ENCODE measurements around the gene PREX1.
"Not testable (repeated sequence)": the region's sequence is repeated elsewhere in the genome, so short reads cannot be mapped to it uniquely, and the experiment has no call there.

PREX1 gene

GRCh38 chr20:48812600-48813445 lies 15.0 kb downstream of the PREX1 start:
- no peak for FAIRE-seq

- not testable (repeated sequence) for FAIRE-seq
Measured at GRCh38 chr20:48812114-48812513, 15.7 kb downstream of the PREX1 start.

- no peak for FAIRE-seq
Measured at GRCh38 chr20:48809673-48810072, 18.1 kb downstream of the PREX1 start.

GRCh38 chr20:48808382-48809034 lies 19.3 kb downstream of the PREX1 start:
- FAIRE-seq: no peak

GRCh38 chr20:48807586-48808381 lies 20.0 kb downstream of the PREX1 start:
- FAIRE-seq: no peak

GRCh38 chr20:48807051-48807450 lies 20.7 kb downstream of the PREX1 start:
- no peak for FAIRE-seq

GRCh38 chr20:48805716-48806115 lies 22.1 kb downstream of the PREX1 start:
- no peak for FAIRE-seq

- no peak for FAIRE-seq
Measured at GRCh38 chr20:48805286-48805685, 22.5 kb downstream of the PREX1 start.

GRCh38 chr20:48804300-48804980 lies 23.4 kb downstream of the PREX1 start:
- no peak for FAIRE-seq

GRCh38 chr20:48803176-48804053 lies 24.4 kb downstream of the PREX1 start:
- FAIRE-seq: no peak

- no peak for FAIRE-seq
Measured at GRCh38 chr20:48802647-48803046, 25.2 kb downstream of the PREX1 start.

- FAIRE-seq: no peak
Measured at GRCh38 chr20:48802216-48802615, 25.6 kb downstream of the PREX1 start.

- FAIRE-seq: no peak
Measured at GRCh38 chr20:48801197-48801596, 26.6 kb downstream of the PREX1 start.

GRCh38 chr20:48800177-48800576 lies 27.6 kb downstream of the PREX1 start:
- FAIRE-seq: no peak

- FAIRE-seq: no peak
Measured at GRCh38 chr20:48799328-48800105, 28.3 kb downstream of the PREX1 start.

GRCh38 chr20:48797850-48798747 lies 29.7 kb downstream of the PREX1 start:
- FAIRE-seq: no peak

- no peak for FAIRE-seq
Measured at GRCh38 chr20:48797275-48797825, 30.4 kb downstream of the PREX1 start.

- no peak for FAIRE-seq
Measured at GRCh38 chr20:48795732-48796131, 32.1 kb downstream of the PREX1 start.

GRCh38 chr20:48794816-48795457 lies 32.9 kb downstream of the PREX1 start:
- FAIRE-seq: no peak

All from colon (tissue), 2 donors.